NCI-H226 (cell line): ENCODE results near the gene WDR82.

Source experiments
- DNase-seq: peaks from one replicate; pipeline ENCODE4 v3.0.0-alpha.2; 2015

WDR82 gene

DNA sequence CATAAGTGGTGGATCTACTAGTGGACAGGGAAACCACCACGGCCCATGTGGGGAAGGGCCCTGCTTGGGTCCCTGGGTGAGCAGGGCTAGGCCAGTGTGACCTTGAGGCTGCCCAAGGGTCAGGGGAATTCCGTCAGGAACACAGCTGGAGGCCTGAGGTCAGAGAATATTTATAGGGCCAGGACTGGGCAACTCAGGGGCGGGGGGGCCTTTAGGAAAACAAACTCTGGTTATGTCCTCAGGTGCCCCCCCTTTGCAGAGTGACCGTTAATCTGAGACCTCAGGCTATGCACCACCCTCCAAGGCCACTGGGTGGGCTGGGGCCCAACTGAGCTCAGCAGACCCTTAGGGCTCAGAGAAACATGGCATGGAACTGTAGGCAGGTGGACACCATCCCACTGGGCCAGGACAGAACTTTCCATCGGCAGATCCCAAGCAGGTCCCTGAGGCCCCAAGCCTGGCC is 42.0 kb downstream of the WDR82 start:
- no peak for DNase-seq

DNA sequence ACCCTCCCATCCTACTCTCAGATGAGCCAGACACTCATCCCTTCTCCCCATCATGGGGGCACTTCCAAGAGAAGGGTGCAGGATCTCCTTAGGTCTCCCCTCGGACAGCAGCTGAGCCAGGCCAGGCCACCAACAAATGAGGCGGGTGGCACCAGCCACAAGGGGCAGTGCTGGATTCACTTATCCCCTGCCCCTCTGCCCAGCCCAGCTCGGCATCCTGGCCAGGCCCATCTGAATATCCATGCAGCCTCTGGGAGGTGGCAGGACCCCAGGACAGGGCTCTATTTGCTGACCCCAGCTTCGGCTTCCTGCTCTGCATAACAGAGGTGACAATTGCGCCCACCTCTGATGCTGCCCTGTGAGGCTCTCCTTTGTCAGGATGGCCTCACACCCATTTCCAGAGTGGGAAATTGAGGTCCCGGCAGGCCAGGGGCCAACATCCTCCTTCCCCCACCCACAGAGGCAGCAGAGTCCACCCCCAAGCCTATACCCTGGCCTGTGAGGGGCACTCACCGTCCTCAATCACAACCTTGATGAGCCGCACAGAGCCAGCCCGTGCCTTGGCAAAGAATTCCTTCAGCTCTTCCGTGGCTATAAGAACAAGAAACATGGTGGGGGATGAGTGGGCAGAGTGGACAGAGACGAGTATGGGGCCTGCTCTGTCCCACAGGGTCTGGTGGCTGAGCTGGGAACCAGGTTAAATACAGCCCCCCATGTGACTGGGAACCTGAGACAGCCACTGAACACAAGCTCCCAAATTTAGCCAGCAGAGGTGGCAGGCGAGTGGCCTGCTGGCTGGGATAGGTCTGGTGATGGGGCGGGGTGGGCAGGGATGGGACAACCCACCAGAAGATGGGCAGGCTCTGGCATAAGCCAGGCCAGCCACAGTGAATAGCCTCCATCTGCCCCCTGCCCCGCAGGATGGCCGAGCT is 43.7 kb downstream of the WDR82 start:
- no peak for DNase-seq

DNA sequence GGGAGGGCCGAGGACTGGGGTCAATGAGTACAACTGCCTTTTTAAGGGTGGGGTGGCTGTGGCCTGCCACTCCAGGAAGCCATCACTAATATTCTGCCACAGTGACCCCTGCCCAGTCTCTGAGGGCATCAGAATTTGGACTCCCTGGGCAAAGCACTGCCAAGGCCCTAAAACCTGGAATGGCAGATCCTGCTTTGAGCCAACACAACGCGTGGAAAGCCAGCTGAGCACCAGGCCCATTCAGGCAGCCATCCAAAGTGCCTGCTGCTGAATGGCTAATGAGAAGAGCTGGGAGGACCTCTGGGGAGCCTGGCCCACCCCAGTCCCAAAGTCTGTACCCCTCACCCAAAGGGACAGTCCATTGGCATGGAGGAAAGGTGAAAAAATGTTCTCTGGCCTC is 44.5 kb downstream of the WDR82 start:
- no peak for DNase-seq

DNA sequence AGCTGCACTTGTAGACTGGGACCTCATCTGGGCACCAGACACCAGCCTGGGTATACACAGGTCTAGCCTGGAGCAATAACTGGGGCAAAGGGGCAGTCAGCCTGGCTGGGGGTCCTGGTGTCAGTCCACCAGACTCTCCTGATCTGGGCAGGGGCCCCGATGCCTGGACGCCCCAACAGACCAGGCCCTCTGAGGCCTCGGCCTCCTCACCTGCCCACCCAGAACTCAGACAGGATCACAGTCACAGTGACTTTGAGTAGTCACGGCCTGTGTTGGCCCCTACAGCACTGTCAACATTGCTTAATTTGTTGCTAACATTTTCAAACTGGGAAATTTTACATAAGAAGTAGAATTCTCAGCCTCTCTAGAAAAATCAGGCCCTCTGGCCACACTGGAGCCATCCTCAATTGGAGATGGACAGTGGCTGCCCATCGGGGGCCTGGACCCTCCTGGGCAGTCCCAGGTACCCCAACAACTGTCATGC is 45.3 kb downstream of the WDR82 start:
- DNase-seq: no peak

DNA sequence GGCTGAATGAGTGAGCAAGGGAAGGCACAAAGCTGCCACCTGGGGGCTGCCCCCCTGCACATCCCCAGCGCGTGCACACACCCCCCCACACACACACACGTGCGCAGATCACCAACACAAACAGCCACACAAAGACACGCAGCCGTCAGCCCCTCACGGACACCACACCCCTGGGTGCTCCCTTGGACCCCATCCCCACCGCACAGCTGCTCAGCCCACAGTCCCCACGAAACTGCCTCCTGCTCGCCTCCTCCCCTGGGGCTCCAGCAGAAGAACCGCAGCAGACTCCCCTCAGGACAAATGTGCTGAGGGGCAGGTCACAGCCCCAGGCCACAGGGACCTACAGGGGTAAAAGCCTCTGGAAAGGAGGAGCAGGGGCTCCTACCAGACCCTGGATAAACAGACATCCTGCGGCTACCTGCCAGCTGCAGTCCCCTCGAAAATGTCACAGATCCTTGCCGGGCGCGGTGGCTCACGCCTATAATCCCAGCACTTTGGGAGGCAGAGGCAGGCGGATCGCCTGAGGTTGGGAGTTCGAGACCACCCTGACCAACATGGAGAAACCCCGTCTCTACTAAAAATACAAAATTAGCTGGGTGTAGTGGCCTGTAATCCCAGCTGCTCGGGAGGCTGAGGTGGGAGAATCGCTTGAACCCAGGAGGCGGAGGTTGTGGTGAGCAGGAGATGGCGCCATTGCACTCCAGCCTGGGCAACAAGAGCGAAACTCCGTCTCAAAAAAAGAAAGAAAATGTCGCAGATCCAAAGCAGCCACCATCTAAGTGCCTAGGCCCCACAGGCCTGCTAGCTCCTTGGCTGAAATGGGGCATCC is 46.0 kb downstream of the WDR82 start:
- no peak for DNase-seq

DNA sequence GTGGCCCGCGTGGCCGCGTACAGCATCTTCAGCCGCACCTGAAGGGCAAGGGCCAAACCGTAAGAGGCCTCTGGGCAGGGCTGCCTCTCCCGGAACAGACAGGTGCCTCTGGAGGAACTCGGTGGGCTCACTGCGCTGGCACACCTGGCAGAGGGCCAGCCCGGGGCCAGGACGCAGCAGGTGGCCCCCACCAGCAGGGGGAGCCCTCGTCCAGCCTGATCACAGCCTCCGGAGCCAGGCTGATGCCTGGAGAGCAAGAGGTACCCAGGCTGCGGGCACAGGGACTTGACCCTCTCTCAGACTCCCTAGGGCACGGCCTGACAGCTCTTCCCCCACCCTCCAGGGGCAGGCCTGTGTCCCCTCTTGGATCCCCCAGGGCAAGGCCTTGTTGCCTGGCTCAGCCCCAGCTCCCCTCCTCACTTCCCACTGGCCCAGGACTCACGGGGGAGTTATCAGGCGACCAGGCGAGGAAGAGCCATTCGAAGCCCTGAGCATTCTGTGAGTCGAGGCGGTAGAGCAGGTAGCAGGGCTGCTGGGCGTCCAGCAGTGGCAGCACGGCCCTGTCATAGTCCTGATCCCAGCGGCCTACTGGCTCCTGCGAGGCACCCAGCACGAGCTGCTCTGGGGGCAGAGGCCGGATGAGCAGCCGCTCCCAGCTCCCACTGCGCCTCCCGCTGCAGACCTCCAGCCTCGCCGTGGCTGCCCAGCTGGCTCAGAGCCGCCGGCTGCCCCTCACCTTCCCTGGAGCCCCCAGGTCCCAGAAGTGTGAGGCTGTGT is 46.8 kb downstream of the WDR82 start:
- DNase-seq: no peak

DNA sequence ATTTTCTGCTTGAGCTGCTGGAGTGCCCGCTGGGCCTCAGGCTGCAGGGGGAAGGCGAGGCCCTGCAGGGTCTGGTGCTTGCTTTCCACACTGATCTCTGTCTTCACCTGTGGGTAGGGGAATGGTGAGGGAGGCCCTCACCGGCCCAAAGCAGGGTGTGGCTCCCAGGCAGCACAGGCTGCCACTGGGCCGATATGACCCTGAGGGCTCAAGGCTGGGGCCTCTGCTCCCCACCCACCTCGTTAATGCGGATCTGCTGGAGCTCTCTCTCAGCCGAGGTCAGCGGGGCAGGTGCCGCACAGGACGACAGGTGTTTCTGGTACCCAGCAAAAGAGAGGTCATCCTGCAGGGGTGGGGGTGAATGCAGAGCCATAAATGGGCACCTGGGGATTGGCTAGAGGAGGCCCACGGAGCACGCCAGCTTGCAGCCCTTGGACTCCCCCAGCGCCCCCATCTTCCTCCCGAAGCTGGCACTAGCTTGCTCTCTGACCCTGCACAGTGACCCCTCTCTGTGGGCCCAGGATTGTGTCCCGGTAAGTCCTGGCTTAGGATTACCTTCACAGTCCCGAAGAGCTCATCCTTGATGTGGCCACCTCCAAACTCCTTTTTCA is 47.5 kb downstream of the WDR82 start:
- no peak for DNase-seq

DNA sequence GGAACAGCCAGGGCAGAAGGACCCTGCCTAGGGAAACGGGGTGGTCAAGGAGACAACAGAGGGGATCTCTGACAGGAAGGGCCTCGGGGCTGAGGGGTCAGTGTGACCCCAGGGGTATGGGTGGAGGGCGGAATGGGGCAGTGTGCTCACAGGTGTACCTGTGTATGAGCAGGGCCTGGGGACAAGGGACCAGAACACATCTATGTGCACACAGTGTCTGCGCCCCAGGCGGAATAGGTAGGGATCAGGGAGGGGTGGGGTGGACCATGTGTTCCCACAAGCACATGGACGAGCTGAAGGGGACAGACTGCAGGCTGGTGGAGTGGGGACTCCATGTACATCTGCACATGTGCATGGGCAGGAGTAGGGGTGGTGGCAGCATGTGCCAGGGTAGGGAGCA is 48.0 kb downstream of the WDR82 start:
- DNase-seq: no peak

DNA sequence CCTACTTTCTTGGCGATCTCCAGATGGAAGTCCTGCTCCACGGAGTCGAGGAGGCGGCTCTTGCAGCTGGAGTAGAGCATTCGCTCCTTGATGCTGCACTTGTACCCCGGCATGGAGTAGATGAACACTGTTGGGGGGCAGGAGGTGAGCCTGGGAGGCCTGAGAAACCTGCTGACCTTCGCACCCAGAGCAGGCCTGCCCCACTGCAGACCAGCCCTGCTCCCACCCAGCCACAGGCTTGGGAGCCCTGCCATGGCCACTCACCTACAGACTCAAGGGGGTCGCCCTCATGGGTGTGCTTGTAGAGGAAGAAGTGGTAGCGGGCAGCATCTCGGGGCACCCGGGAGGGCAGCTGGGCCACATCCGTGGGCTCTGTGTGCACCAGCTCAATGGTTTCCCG is 48.8 kb downstream of the WDR82 start:
- no peak for DNase-seq

DNA sequence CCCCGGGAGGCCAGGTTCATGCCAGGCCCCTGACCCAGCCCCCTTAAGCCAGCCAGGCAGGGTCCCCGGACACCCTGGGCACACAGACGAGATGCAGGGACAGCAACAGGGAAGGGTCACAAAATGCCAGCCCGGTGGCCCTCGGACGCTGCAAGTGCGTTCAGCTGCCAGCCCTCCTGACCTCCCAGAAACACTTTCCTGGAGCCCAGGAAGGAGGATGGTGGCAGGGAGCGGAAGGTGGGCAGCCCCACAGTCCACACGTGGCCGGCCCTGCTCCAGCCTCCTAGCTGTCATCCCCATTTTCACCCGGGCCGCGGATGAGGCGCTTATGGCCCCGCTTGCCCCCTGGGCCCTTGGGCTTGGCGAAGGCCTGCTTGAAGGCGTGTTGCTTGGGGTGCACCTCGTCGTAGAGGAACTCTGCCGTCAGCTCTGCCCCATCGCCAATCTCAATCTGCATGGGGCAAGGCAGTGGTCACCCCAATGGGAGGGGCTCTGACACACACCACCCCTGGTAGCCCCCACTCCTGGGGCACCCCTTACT is 49.6 kb downstream of the WDR82 start:
- no peak for DNase-seq

DNA sequence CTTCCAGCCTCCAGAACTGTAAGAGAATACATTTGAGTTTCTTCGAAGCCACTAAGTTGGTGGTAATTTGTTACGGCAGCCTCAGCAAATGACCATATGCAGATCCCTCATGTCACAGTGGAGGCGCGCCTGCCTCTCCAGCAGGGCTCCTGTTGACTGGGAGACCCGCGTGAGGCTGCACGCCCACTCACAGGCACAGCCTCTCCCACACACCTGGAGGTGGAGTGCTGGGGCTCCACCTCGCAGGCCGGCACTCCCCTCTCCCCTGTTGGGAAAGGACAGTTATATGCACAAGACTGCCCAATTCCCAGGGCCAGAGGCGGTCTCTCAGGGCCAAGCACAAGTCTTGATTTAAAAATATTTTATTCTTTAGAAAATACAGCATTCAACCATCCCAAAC is 50.2 kb downstream of the WDR82 start:
- no peak for DNase-seq

DNA sequence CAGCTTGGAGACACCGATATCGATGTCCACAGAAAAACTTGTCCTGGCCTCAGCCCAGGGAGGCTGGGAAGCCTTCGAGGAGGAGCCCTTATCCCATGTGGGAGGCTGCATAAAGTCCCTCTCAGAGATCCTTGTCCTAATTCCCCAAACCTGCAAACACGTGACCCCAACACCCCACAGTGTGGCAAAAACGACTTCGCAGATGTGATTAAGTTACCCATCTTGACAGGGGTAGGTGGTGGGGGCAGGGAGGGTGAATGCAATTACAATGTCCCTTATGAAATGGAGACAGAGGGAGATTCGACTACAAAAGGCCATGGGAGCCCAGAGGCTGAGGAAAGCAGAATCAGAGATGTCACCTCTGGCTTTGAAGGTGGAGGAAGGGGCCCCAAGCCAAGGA is 50.7 kb downstream of the WDR82 start:
- DNase-seq: no peak

DNA sequence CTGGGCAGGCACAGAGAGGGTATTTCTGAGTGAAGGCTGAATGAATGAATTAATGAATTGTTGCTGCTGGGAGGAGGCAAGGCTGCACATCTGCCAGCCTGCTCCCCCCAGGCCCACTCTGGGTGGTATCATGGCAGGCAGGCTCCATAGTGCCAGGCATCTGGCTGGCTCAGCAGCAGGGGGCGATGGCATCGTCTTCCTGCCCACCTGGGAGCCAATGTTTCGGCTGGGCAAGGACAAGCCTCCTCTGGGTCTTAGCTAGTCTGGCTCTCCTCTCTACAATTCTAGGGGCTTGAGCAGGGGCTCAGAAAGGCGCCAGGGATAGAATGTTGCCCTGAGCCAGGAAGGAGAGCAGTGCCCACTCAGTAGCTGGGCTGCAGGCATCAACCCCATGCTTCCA is 51.3 kb downstream of the WDR82 start:
- DNase-seq: no peak

DNA sequence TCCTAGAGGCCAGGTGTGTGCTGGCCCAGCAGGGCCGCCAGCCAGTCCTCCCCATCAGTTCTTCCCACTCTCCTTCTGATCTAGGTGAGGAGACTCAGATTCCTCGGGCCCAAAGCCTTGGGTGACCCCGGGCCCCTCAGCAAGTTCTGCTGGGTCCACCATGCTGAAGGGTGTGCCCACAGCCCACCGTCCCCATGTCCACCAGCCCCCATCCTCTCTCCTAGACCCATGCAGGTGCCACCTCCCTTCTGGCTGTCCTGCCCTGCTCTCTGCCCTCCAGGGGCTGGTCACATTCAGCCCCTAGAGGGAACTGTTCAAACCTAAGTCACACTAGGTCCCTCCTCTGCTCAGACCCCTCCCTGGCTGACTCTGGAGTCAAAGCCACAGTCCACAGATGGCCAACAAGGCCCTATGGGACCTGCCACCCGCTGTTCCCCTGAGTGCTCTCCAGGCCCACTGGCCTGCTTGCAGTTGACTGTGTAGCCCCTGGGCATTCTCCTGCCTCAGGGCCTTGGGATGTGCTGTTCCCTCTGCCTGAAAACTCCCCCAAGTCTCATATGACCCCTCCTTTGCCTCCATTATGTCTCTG is 52.1 kb downstream of the WDR82 start:
- no peak for DNase-seq

DNA sequence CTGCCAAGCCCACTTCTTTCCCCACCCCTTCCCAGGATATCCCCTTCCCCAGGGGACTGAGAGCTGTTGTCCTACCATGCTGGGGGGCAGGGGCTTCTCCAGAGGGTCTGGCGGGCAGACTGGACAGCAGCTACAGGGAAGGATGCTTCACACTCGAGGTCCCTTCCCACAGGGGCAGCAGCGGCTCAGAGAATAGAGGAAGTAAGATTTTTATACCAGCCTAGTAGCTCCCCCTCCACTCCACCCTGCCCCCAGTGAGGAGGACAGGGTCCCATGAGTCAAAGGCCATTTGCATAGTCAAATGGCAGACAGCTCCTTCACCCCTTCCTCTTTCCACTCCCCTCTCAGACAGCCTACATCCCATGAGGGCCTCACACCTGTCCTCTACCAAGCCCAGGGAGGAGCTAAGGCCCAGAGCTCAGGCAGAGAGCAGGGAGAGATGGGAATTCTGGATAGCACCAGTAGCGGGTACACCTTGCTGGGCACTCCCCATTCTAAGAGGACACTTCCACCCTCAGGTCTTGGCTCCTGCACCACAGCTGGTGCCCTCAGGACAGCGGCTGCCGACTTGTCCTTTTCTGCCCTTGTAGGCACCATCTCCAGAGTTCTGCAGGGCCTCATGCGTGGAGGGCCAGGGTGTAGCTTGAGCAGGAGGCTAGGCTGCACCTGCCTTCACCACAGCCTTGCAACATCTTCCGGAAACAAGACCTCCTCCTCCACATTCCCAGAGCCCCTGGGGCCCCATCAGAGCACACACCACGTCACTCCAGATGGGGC is 52.8 kb downstream of the WDR82 start, which contains the start of gene TLR9:
TLR9 (minus strand) TSS at position 194 of the 777 bp plus-strand sequence; CDS start at position 78, 116 bp downstream.
- no peak for DNase-seq

DNA sequence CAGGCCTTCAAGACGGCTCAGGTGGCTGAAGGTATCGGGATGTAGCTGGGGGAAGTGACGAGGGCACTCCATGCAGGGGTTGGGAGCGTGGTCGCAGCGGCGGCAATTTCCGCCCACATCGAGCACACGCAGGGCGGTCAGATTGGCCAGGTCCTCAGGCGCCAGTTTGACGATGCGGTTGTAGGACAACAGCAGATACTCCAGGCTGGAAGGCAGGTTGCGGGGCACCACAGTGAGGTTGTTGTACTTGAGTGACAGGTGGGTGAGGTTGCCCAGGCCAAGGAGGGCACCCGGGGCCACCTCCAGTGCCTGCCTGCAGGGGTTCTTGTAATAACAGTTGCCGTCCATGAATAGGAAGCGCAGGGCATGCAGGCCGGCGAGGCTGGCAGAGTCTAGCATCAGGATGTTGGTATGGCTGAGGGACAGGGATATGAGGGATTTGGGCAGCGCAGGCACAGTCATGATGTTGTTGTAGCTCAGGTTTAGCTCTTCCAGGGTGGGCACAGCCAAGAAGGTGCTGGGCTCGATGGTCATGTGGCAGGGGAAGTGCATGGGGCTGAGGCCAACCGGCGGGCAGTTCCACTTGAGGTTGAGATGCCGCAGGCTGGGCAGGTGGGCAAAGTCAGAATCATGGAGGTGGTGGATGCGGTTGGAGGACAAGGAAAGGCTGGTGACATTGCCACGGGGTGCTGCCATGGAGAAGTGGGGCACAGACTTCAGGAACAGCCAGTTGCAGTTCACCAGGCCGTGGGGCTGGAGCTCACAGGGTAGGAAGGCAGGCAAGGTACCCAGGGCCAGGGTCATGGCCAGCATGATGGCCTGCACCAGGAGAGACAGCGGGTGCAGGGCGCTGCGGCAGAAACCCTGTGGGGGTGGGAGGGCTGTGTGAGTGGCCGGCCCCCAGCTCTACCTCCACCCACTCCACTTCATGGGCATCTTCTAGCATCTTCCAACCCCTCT is 54.7 kb downstream of the WDR82 start:
- DNase-seq: no peak

DNA sequence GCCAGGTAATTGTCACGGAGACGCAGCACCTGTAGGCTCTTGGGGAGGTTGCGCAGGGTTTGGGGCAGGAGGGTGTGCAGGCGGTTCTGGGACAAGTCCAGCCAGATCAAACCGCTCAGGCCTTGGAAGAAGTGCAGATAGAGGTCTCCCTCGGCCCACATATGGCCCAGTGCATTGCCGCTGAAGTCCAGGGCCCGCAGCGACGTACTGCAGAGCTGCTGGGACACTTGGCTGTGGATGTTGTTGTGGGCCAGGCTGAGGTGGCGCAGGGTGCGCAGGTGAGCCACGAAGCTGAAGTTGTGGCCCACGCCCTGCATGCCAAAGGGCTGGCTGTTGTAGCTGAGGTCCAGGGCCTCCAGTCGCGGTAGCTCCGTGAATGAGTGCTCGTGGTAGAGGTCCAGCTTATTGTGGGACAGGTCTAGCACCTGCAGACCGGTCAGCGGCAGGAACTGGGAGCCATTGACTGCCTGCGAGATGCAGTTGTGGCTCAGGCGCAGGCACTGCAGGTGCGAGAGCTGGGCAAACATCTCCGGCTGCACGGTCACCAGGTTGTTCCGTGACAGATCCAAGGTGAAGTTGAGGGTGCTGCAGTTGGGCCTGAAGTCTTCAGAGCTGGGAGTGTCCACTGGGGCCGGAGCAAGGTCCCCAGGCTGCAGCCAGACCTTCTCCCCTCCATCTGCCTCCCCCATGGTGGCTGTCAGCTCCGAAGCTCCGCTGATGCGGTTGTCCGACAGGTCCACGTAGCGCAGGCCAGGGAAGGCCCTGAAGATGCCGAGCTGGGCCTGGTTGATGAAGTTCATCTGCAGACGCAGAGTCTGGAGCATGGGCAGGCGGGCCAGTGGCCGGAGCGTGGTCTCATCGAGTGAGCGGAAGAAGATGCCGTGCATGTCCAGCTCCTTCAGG is 55.9 kb downstream of the WDR82 start:
- DNase-seq: no peak

DNA sequence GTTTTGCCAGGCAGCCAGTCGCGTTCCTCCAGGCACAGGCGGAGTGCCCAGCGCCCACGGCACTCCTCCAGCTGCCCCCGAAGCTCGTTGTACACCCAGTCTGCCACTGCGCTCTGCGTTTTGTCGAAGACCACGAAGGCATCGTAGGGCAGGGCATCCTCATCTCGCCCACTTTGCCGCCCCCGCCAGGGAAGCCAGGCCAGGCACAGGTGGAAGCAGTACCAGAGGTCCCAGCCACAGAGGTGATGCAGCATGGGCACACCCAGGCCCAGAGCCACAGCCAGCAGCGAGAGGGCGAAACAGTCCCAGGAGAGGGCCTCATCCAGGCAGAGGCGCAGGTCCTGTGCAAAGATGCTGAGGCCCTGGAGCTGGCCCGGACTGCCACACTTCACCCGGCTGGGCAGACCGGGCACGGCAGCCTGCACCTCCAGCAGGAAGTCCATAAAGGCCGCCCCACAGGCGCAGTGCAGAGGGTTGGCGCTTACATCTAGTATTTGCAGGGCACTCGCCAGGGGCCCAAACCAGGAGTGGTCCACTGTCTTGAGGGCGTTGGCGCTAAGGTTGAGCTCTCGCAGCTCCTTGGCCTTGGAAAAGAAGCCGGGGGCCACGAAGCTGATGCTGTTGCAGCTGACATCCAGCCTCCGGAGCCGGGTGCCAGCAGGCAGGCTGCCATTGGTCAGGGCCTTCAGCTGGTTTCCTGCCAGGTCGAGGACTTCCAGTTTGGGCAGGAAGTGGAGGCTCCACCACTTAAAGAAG is 56.7 kb downstream of the WDR82 start:
- no peak for DNase-seq
